ENCODE results near the gene ZCCHC9. TPM values are rescaled to one million over a fixed set of nuclear protein-coding genes. Genes with fewer than 3 reads are reported as not detected.

Gene ZCCHC9
- total RNA-seq, 1 donor from 2014 or later: 24.0 TPM

DNA sequence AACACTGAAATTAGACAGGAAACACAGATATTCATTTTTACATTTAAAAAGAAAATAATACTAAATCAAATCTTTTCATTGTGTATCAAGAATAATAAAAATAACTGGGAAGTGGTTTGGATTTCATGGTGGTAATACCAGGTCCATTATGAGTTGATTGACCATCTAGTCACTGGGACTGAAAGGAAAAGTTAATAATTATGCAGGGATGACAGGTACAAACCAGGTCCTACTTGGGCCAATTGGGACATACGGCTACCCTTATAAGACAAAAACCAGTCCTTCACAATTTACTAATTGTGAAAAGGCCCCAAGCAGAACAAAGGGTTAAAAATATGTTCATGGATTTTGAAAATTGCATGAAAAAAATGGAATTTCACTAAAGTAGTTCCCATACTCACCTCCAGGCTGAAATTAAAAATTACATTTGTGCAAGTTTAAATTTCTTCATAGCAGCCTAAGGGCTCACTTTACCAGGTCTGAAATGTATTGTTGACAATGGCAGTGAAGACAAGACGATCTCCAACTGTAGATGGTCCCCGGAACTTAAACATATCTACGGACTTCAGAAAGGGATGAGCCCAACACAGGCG, 44.1 kb downstream of the ZCCHC9 start:
- no peak overlapping the region for H3K4me3 Mint-ChIP-seq
- intact Hi-C loops (cut with micrococcal nuclease): no loop called here

DNA sequence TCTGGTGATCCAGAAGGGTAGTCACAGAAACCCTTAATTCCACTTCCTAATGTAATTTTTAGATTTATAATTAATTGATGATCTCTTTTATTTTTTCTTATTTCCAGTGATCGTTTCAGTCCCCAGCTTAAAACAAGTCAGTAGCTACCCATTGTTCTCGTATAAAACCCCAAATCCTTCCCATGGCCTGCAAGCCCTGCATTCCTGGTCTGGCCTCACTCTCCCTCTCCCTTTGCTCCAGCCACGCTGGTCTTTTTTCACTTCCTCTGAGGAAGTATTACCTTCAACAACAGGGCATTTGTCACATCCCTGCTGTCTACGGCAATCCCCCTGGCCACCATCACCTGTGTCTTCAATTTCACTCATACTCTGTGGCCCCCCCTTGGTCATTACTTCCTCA, 47.8 kb downstream of the ZCCHC9 start:
- no peaks in the 10 kb centered on the region for H3K4me1 Mint-ChIP-seq
- TF ChIP-seq CTCF (IDR thresholded peaks at IDR 0.05): no peak
- no peaks in the 10 kb centered on the region for H3K9me3 Mint-ChIP-seq
- intact Hi-C loops (cut with micrococcal nuclease): no loop called here
- no peaks in the 10 kb centered on the region for H3K36me3 Mint-ChIP-seq (ENCODE audit: low read depth)
- H3K4me3 Mint-ChIP-seq: no peak overlapping the region
- ChIA-PET POLR2A (no interaction called here), CTCF (no interaction called here)
- H3K27ac Mint-ChIP-seq: no peak overlapping the region
- H3K27me3 Mint-ChIP-seq: no peaks in the 10 kb centered on the region
- no peak for ATAC-seq (ENCODE audit: low read depth)
- DNase-seq: no peak

More for the DNA sequence above, 44.1 kb downstream of the ZCCHC9 start:
- H3K36me3 Mint-ChIP-seq (ENCODE audit: low read depth): no peaks in the 10 kb centered on the region
- H3K4me1 Mint-ChIP-seq: no peaks in the 10 kb centered on the region
- DNase-seq (no peak), ATAC-seq (ENCODE audit: low read depth) (no peak)
- no peak overlapping the region for H3K27ac Mint-ChIP-seq
- CTCF ChIA-PET: no interaction called here
- POLR2A ChIA-PET: no interaction called here
- H3K27me3 Mint-ChIP-seq: no peaks in the 10 kb centered on the region
- no peaks in the 10 kb centered on the region for H3K9me3 Mint-ChIP-seq
- no peak for TF ChIP-seq CTCF (IDR thresholded peaks at IDR 0.05)

- no peaks in the 10 kb centered on the region for H3K9me3 Mint-ChIP-seq
- ChIA-PET POLR2A (no interaction called here), CTCF (no interaction called here)
- no peaks in the 10 kb centered on the region for H3K4me1 Mint-ChIP-seq
- H3K27me3 Mint-ChIP-seq: no peaks in the 10 kb centered on the region
- no peak for ATAC-seq (ENCODE audit: low read depth)
- no peak for TF ChIP-seq CTCF (IDR thresholded peaks at IDR 0.05)
- H3K36me3 Mint-ChIP-seq (ENCODE audit: low read depth): no peaks in the 10 kb centered on the region
- no peak overlapping the region for H3K4me3 Mint-ChIP-seq
- intact Hi-C loops (cut with micrococcal nuclease): no loop called here
- no peak for DNase-seq
- H3K27ac Mint-ChIP-seq: no peak overlapping the region
Measured at GRCh38 chr5:81350507-81350906, 49.1 kb downstream of the ZCCHC9 start.

- intact Hi-C loops (cut with micrococcal nuclease): no loop called here
- no peaks in the 10 kb centered on the region for H3K9me3 Mint-ChIP-seq
- H3K36me3 Mint-ChIP-seq (ENCODE audit: low read depth): no peaks in the 10 kb centered on the region
- ChIA-PET POLR2A (no interaction called here), CTCF (no interaction called here)
- no peak overlapping the region for H3K4me3 Mint-ChIP-seq
- no peaks in the 10 kb centered on the region for H3K27me3 Mint-ChIP-seq
- no peak for TF ChIP-seq CTCF (IDR thresholded peaks at IDR 0.05)
- H3K27ac Mint-ChIP-seq: no peak overlapping the region
- no peaks in the 10 kb centered on the region for H3K4me1 Mint-ChIP-seq
- ATAC-seq (ENCODE audit: low read depth) (no peak), DNase-seq (no peak)
Measured at GRCh38 chr5:81353189-81353588, 51.8 kb downstream of the ZCCHC9 start.

DNA sequence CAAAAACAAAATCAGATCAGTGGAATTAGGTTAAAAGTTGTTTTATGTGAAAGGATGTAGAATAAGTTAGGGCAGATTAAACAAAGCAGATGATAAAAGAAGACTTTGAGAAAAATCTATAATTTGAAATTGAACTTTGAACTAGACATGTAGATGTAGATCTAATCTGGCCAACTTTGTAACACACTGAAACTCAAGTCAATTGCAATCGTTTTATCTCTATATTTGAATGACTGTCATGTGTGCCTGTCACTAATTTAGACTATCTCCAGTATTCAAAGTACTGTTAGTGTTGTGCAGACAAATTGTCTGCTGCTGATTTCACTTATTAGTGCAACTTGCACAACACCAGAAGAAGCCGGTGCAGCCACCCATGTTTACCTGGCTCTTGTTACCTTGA, 52.7 kb downstream of the ZCCHC9 start:
- H3K9me3 Mint-ChIP-seq: no peaks in the 10 kb centered on the region
- H3K27ac Mint-ChIP-seq: no peak overlapping the region
- no peaks in the 10 kb centered on the region for H3K36me3 Mint-ChIP-seq (ENCODE audit: low read depth)
- DNase-seq (no peak), ATAC-seq (ENCODE audit: low read depth) (no peak)
- intact Hi-C loops (cut with micrococcal nuclease): no loop called here
- ChIA-PET POLR2A (no interaction called here), CTCF (no interaction called here)
- H3K4me3 Mint-ChIP-seq: no peak overlapping the region
- no peaks in the 10 kb centered on the region for H3K4me1 Mint-ChIP-seq
- TF ChIP-seq CTCF (IDR thresholded peaks at IDR 0.05): no peak
- no peaks in the 10 kb centered on the region for H3K27me3 Mint-ChIP-seq
